ENCODE data around the gene ACIN1. TPM values are rescaled to one million over a fixed set of nuclear protein-coding genes. Genes with fewer than 3 reads are reported as not detected.

The ACIN1 gene
- total RNA-seq, 1 donor from 2014 or later: 263 TPM

DNA sequence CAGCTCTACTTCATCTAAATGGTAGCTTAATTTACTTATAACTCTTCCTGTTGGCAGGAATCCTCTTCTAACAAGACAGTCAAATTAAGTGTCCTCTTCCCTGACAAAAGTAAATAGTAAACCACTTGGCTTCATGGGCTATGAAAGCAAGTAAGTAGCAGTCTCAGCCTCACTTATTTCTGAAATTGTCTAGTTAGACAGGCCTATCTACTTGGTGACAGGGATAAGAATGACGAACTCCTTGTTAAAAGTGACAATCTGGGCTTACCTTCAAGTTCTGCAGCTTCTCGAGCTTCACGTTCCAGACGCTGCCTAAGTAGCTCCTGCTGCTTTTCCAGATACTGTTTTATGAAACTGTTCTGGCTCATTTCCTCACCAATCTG, 4.7 kb downstream of the ACIN1 start:
- TF ChIP-seq CTCF (IDR thresholded peaks at IDR 0.05): no peak
- no peak overlapping the region for H3K4me3 Mint-ChIP-seq
- ChIA-PET CTCF (interaction anchor here (1.1 to 1.6 kb wide), 3 partner anchors 13 to 21 kb away, joined by 3 to 13 read pairs (median 4); no protein-coding TSS in a partner anchor), POLR2A (no interaction called here)
- ATAC-seq (ENCODE audit: low read depth): no peak
- peaks cover 20% of the 10 kb centered on the region for H3K4me1 Mint-ChIP-seq
- H3K27me3 Mint-ChIP-seq: no peaks in the 10 kb centered on the region
- H3K9me3 Mint-ChIP-seq: no peaks in the 10 kb centered on the region
- peaks cover 74% of the 10 kb centered on the region for H3K36me3 Mint-ChIP-seq (ENCODE audit: low read depth)
- H3K27ac Mint-ChIP-seq: no peak overlapping the region
- intact Hi-C loops (cut with micrococcal nuclease): loop anchor here (10.0 kb wide), 2 partner anchors 465 to 1025 kb away; partner anchors contain the start of genes DCAF11, NRL, THTPA and ZFHX2
- DNase-seq: no peak

- H3K27ac Mint-ChIP-seq: no peak overlapping the region
- no peaks in the 10 kb centered on the region for H3K9me3 Mint-ChIP-seq
- H3K4me1 Mint-ChIP-seq: peaks cover 20% of the 10 kb centered on the region
- H3K27me3 Mint-ChIP-seq: no peaks in the 10 kb centered on the region
- no peak for DNase-seq
- intact Hi-C loops (cut with micrococcal nuclease): loop anchor here (10.0 kb wide), 2 partner anchors 465 to 1025 kb away; partner anchors contain the start of genes DCAF11, NRL, THTPA and ZFHX2
- TF ChIP-seq CTCF (IDR thresholded peaks at IDR 0.05): no peak
- ATAC-seq (ENCODE audit: low read depth): no peak
- peaks cover 79% of the 10 kb centered on the region for H3K36me3 Mint-ChIP-seq (ENCODE audit: low read depth)
- POLR2A ChIA-PET: no interaction called here
- CTCF ChIA-PET: interaction anchor here (1.1 to 1.6 kb wide), 3 partner anchors 12 to 21 kb away, joined by 3 to 13 read pairs (median 4); no protein-coding TSS in a partner anchor
- H3K4me3 Mint-ChIP-seq: no peak overlapping the region
These were observed 5.3 kb downstream of the ACIN1 start for GRCh38 chr14:23089498-23090253.

- POLR2A ChIA-PET: interaction anchor here (1.0 to 1.2 kb wide), 2 partner anchors 8 to 12 kb away, joined by 4 to 5 read pairs; partner anchors contain the start of genes ACIN1 and C14orf119
- Mint-ChIP-seq H3K36me3 (ENCODE audit: low read depth) (peaks cover 81% of the 10 kb centered on the region), H3K4me1 (peaks cover 2% of the 10 kb centered on the region), H3K27ac (no peak overlapping the region), H3K9me3 (no peaks in the 10 kb centered on the region), H3K27me3 (no peaks in the 10 kb centered on the region), H3K4me3 (no peak overlapping the region)
- DNase-seq: no peak
- ATAC-seq (ENCODE audit: low read depth): no peak
- intact Hi-C loops (cut with micrococcal nuclease): no loop called here
- TF ChIP-seq CTCF (IDR thresholded peaks at IDR 0.05): no peak
- CTCF ChIA-PET: interaction anchor here (1.6 to 1.8 kb wide), 2 partner anchors 9 to 18 kb away, joined by 4 to 5 read pairs; no protein-coding TSS in a partner anchor
These were observed 8.4 kb downstream of the ACIN1 start for GRCh38 chr14:23086565-23086964.

DNA sequence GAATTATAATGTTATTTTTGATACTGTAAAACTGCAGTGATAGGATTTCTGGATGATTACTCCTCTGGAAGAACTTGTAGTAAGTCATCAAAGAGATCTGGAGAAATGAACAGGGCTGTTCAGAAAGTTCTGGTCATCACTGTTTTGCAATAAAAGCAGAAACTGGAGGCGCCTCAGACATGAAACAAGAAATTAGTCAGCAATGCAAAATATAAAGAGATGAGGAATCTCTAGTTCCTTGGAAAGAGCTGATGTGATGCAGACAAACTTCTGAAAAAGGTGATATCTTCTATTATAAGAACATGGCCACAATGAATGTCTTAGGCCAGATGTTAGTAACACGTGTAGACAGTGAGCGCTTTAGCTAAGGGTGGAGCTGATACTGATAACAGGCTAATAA, 9.5 kb downstream of the ACIN1 start:
- CTCF ChIA-PET: interaction anchor here (1.6 to 1.8 kb wide), 2 partner anchors 8 to 17 kb away, joined by 4 to 5 read pairs; no protein-coding TSS in a partner anchor
- H3K4me1 Mint-ChIP-seq: peaks cover 2% of the 10 kb centered on the region
- no peak overlapping the region for H3K4me3 Mint-ChIP-seq
- H3K27me3 Mint-ChIP-seq: no peaks in the 10 kb centered on the region
- H3K27ac Mint-ChIP-seq: no peak overlapping the region
- intact Hi-C loops (cut with micrococcal nuclease): no loop called here
- DNase-seq (no peak), ATAC-seq (ENCODE audit: low read depth) (no peak)
- no peak for TF ChIP-seq CTCF (IDR thresholded peaks at IDR 0.05)
- H3K9me3 Mint-ChIP-seq: no peaks in the 10 kb centered on the region
- peaks cover 87% of the 10 kb centered on the region for H3K36me3 Mint-ChIP-seq (ENCODE audit: low read depth)
- POLR2A ChIA-PET: interaction anchor here (0.6 to 1.2 kb wide), 2 partner anchors 9 to 75 kb away, joined by 3 to 5 read pairs; partner anchors contain the start of genes ACIN1 and C14orf119

DNA sequence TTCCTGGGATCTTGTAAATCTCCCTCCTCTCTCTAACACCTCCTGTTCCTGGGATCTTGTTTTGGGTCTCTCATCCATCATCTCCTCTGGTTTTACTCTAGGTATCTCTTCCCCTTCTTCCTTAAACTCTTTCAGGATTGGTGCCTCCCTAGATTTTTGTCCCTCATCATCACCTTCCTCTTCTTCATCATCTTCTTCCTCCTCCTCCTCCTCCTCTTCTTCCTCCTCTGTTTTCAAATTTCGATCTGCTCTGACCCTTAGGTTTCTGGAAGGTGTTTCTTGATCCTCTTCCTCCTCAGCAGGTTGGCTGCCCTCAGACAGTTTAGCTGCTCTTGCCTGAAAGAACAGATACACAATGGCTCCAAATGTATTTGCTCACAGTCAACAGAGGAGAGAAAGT, 14.5 kb downstream of the ACIN1 start:
- ChIA-PET POLR2A (interaction anchor here (0.7 to 1.0 kb wide), 2 partner anchors 14 to 87 kb away, joined by 3 read pairs; partner anchors contain the start of genes ACIN1 and C14orf119), CTCF (interaction anchor here (1.0 kb wide), 1 partner anchor 12 kb away, joined by 3 read pairs; no protein-coding TSS in a partner anchor)
- ATAC-seq (ENCODE audit: low read depth) (no peak), DNase-seq (no peak)
- Mint-ChIP-seq H3K27ac (no peak overlapping the region), H3K9me3 (no peaks in the 10 kb centered on the region), H3K36me3 (ENCODE audit: low read depth) (peaks cover 84% of the 10 kb centered on the region), H3K27me3 (no peaks in the 10 kb centered on the region), H3K4me1 (peaks cover 3% of the 10 kb centered on the region), H3K4me3 (no peak overlapping the region)
- intact Hi-C loops (cut with micrococcal nuclease): no loop called here
- TF ChIP-seq CTCF (IDR thresholded peaks at IDR 0.05): no peak

All from activated B cell treated with CpG ODN at 0.5 μM for 24 hours (primary cell).